ENCODE data around the gene ZNF207.

ZNF207 gene

DNA sequence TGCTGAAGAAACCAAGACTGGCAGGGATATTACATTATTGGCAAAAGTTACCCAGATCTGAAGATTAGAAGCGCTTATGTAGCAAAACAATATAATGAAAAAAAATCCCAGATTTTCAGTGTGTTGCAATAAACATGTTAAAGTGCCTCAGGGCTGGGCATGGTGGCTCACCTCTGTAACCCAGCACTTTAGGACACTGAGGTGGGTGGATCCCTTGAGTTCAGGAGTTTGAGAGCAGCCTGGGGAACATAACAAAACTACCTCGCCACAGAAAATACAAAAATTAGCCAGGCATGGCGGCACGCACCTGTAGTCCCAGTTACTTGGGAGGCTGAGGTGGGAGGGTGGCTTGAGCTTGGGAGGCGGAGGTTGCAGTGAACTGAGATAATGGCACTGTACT lies 6.8 kb downstream of the ZNF207 start:
- no peak for DNase-seq
- H3K9me3 Mint-ChIP-seq = no peaks in the 10 kb centered on the region
- H3K4me1 Mint-ChIP-seq = peaks cover 36% of the 10 kb centered on the region
- no peaks in the 10 kb centered on the region for H3K27me3 Mint-ChIP-seq (ENCODE audit: low read depth, poor library complexity)
- no peak overlapping the region for H3K27ac Mint-ChIP-seq
- no peak overlapping the region for H3K4me3 Mint-ChIP-seq
- peaks cover 78% of the 10 kb centered on the region for H3K36me3 Mint-ChIP-seq (ENCODE audit: low read depth)
- TF ChIP-seq CTCF (IDR thresholded peaks at IDR 0.05) = no peak

DNA sequence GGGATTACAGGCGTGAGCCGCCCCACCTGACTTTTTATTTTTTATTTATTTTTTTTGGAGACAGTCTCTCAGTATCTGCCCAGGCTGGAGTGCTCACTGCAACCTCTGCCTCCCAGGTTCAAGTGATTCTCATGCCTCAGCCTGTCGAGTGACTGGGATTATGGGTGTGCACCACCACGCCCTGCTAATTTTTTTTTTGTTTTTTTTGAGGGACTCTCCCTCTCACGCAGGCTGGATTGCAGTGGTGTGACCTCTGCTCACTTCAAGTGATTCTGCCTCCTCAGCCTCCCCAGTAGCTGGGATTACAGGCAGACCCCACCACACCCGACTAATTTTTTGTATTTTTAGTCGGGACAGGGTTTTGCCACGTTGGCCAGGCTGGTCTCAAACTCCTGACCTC lies 7.7 kb downstream of the ZNF207 start:
- Mint-ChIP-seq H3K27ac (no peak overlapping the region), H3K36me3 (ENCODE audit: low read depth) (peaks cover 82% of the 10 kb centered on the region), H3K27me3 (ENCODE audit: low read depth, poor library complexity) (no peaks in the 10 kb centered on the region), H3K4me1 (peaks cover 27% of the 10 kb centered on the region), H3K4me3 (no peak overlapping the region), H3K9me3 (no peaks in the 10 kb centered on the region)
- TF ChIP-seq CTCF (IDR thresholded peaks at IDR 0.05) = no peak
- no peak for DNase-seq

GRCh38 chr17:32361270-32361669 lies 11.3 kb downstream of the ZNF207 start:
- Mint-ChIP-seq H3K27me3 (ENCODE audit: low read depth, poor library complexity) (no peaks in the 10 kb centered on the region), H3K27ac (no peak overlapping the region), H3K9me3 (no peaks in the 10 kb centered on the region), H3K36me3 (ENCODE audit: low read depth) (peaks cover 78% of the 10 kb centered on the region), H3K4me1 (no peaks in the 10 kb centered on the region), H3K4me3 (no peak overlapping the region)
- no peak for DNase-seq
- no peak for TF ChIP-seq CTCF (IDR thresholded peaks at IDR 0.05)

DNA sequence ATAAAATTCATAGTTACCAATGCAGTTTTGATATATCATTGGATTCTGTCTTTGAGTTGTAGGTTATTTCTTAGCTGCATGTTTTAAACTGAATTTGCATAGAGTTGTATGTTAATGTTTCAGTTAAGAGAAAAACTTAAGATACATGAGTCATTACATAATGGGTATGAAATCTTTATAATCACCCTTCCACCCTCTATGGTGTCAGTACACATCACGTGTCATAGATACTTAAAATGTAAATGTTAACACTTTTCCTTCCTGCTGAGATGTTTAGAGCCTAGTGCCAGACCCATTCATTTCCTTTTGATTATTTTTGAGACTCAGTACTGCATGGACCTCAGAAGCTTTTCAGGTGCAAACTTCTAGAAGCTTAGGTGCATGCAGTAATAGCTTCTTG lies 20.5 kb downstream of the ZNF207 start:
- no peaks in the 10 kb centered on the region for H3K9me3 Mint-ChIP-seq
- TF ChIP-seq CTCF (IDR thresholded peaks at IDR 0.05) = no peak
- H3K4me1 Mint-ChIP-seq = no peaks in the 10 kb centered on the region
- no peaks in the 10 kb centered on the region for H3K27me3 Mint-ChIP-seq (ENCODE audit: low read depth, poor library complexity)
- DNase-seq = no peak
- no peak overlapping the region for H3K27ac Mint-ChIP-seq
- peaks cover 75% of the 10 kb centered on the region for H3K36me3 Mint-ChIP-seq (ENCODE audit: low read depth)
- no peak overlapping the region for H3K4me3 Mint-ChIP-seq

- Mint-ChIP-seq H3K27ac (no peak overlapping the region), H3K9me3 (no peaks in the 10 kb centered on the region), H3K4me1 (no peaks in the 10 kb centered on the region), H3K36me3 (ENCODE audit: low read depth) (peaks cover 65% of the 10 kb centered on the region), H3K27me3 (ENCODE audit: low read depth, poor library complexity) (no peaks in the 10 kb centered on the region), H3K4me3 (no peak overlapping the region)
- no peak for TF ChIP-seq CTCF (IDR thresholded peaks at IDR 0.05)
- no peak for DNase-seq
Measured at GRCh38 chr17:32382526-32383223, 32.7 kb downstream of the ZNF207 start.

DNA sequence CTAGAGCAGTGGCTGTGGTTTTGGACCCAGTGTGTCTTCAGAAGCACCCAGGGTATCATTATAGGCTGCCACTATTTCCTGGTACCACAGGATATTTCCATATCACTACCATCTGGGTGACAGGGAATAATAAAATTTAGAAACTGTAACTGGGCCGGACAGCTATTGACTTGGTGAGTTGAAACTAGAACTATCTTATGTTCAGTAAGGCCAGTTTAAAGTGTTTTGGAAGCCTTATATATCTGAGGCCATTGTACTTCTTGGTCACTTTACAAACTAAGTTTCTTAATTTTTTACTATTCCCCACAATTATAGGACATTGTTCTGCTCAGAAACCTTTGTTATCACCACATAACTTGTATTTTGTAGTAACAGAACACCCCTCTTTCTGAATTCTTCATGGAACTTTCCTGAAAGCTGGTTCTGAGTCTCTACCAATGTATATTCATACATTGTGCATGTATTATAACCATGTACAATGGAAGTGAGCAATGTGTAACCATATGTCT lies 34.0 kb downstream of the ZNF207 start:
- Mint-ChIP-seq H3K36me3 (ENCODE audit: low read depth) (peaks cover 65% of the 10 kb centered on the region), H3K4me1 (no peaks in the 10 kb centered on the region), H3K4me3 (no peak overlapping the region), H3K27me3 (ENCODE audit: low read depth, poor library complexity) (no peaks in the 10 kb centered on the region), H3K9me3 (no peaks in the 10 kb centered on the region), H3K27ac (no peak overlapping the region)
- DNase-seq = no peak
- no peak for TF ChIP-seq CTCF (IDR thresholded peaks at IDR 0.05)

Measured in nephron progenitor cell (in vitro differentiated cells).